Endothelial cell (in vitro differentiated cells): ENCODE measurements around the gene ERC1. TPM values are rescaled to one million over a fixed set of nuclear protein-coding genes. Genes with fewer than 3 reads are reported as not detected.

Source experiments
- DNase-seq: peaks from one replicate; pipeline ENCODE4 v3.0.0; 2021; ENCODE audit warnings: low spot score
- H3K27ac Mint-ChIP-seq: one replicate; pipeline ENCODE4 v1.8.0; 2021; ENCODE audit warnings: mixed read lengths, inconsistent platforms; ENCODE audit not compliant: unreplicated experiment
- H3K27me3 Mint-ChIP-seq: one replicate; pipeline ENCODE4 v1.8.0; 2021; ENCODE audit warnings: mild to moderate bottlenecking, moderate library complexity, mixed read lengths, inconsistent platforms; ENCODE audit not compliant: unreplicated experiment
- H3K36me3 Mint-ChIP-seq: one replicate; pipeline ENCODE4 v1.8.0; 2021; ENCODE audit warnings: mild to moderate bottlenecking, low read depth, mixed read lengths, inconsistent platforms; ENCODE audit not compliant: unreplicated experiment
- H3K4me1 Mint-ChIP-seq: one replicate; pipeline ENCODE4 v1.8.0; 2021; ENCODE audit warnings: mild to moderate bottlenecking, mixed read lengths, inconsistent platforms; ENCODE audit not compliant: unreplicated experiment
- H3K4me3 Mint-ChIP-seq: one replicate; pipeline ENCODE4 v1.8.0; 2021; ENCODE audit warnings: mild to moderate bottlenecking, mixed read lengths, inconsistent platforms; ENCODE audit not compliant: unreplicated experiment
- H3K9me3 Mint-ChIP-seq: one replicate; pipeline ENCODE4 v1.8.0; 2021; ENCODE audit warnings: mixed read lengths, inconsistent platforms; ENCODE audit not compliant: unreplicated experiment
- CTCF ChIP-seq: fragments of 200-600 bp; sonication (generic); IDR thresholded peaks from one replicate; pipeline ENCODE4 v1.5.0; 2021; ENCODE audit warnings: antibody characterized with exemption; ENCODE audit not compliant: unreplicated experiment
- total RNA-seq: library from RNA; stranded (reverse); fragmentation: NEBNext Ultra II Directional; extraction: Animal tissue kit (Norgen Biotek cat#: 25700); gene quantifications from one replicate; pipeline ENCODE4 v1.2.1, GENCODE V29; 2021; ENCODE audit not compliant: unreplicated experiment

Gene ERC1
- total RNA-seq, 1 donor from 2014 or later, result 57.9 TPM

GRCh38 chr12:1439201-1439600 lies 448.2 kb downstream of the ERC1 start:
- H3K36me3 Mint-ChIP-seq, result no peaks in the 10 kb centered on the region
- H3K27me3 Mint-ChIP-seq, result peaks cover 2% of the 10 kb centered on the region
- H3K9me3 Mint-ChIP-seq, result no peaks in the 10 kb centered on the region
- no peak overlapping the region for H3K4me3 Mint-ChIP-seq
- TF ChIP-seq CTCF, result no peak
- DNase-seq, result no peak
- no peak overlapping the region for H3K27ac Mint-ChIP-seq
- peaks cover 5% of the 10 kb centered on the region for H3K4me1 Mint-ChIP-seq

GRCh38 chr12:1439687-1440086 lies 448.7 kb downstream of the ERC1 start:
- H3K4me3 Mint-ChIP-seq, result no peak overlapping the region
- no peak for TF ChIP-seq CTCF
- peaks cover 5% of the 10 kb centered on the region for H3K4me1 Mint-ChIP-seq
- no peaks in the 10 kb centered on the region for H3K9me3 Mint-ChIP-seq
- no peak overlapping the region for H3K27ac Mint-ChIP-seq
- no peaks in the 10 kb centered on the region for H3K36me3 Mint-ChIP-seq
- H3K27me3 Mint-ChIP-seq, result peaks cover 2% of the 10 kb centered on the region
- no peak for DNase-seq

- peaks cover 3% of the 10 kb centered on the region for H3K4me1 Mint-ChIP-seq
- no peak overlapping the region for H3K27ac Mint-ChIP-seq
- DNase-seq, result no peak
- TF ChIP-seq CTCF, result no peak
- no peaks in the 10 kb centered on the region for H3K9me3 Mint-ChIP-seq
- no peak overlapping the region for H3K4me3 Mint-ChIP-seq
- H3K36me3 Mint-ChIP-seq, result no peaks in the 10 kb centered on the region
- no peaks in the 10 kb centered on the region for H3K27me3 Mint-ChIP-seq
Measured at GRCh38 chr12:1443421-1444141, 452.6 kb downstream of the ERC1 start.

GRCh38 chr12:1444142-1444516 lies 453.1 kb downstream of the ERC1 start:
- H3K4me3 Mint-ChIP-seq, result no peak overlapping the region
- no peaks in the 10 kb centered on the region for H3K27me3 Mint-ChIP-seq
- DNase-seq, result no peak
- H3K27ac Mint-ChIP-seq, result no peak overlapping the region
- TF ChIP-seq CTCF, result no peak
- no peaks in the 10 kb centered on the region for H3K36me3 Mint-ChIP-seq
- peaks cover 3% of the 10 kb centered on the region for H3K4me1 Mint-ChIP-seq
- no peaks in the 10 kb centered on the region for H3K9me3 Mint-ChIP-seq

- no peaks in the 10 kb centered on the region for H3K9me3 Mint-ChIP-seq
- no peak for TF ChIP-seq CTCF
- no peaks in the 10 kb centered on the region for H3K4me1 Mint-ChIP-seq
- DNase-seq, result no peak
- no peak overlapping the region for H3K27ac Mint-ChIP-seq
- no peak overlapping the region for H3K4me3 Mint-ChIP-seq
- no peaks in the 10 kb centered on the region for H3K27me3 Mint-ChIP-seq
- no peaks in the 10 kb centered on the region for H3K36me3 Mint-ChIP-seq
Measured at GRCh38 chr12:1445807-1446206, 454.8 kb downstream of the ERC1 start.
